Fibroblast of mammary gland (primary cell): Measurements from ENCODE around the gene GLIPR2.

Source experiments
- DNase-seq: peaks from one replicate; pipeline ENCODE4 v3.0.0-alpha.2; 2010; ENCODE audit warnings: low read depth
- H3K4me3 ChIP-seq: 2 replicates; pipeline ENCODE4 v1.5.1; 2011; ENCODE audit warnings: low read depth, mild to moderate bottlenecking, low read length, moderate library complexity; ENCODE audit not compliant: control insufficient read depth
- TF ChIP-seq, protein P1 (sequence below): conservative IDR thresholded peaks from 2 replicates; pipeline ENCODE4 v1.5.1; 2011; ENCODE audit warnings: low read depth, low read length, inconsistent platforms; ENCODE audit not compliant: control insufficient read depth, insufficient read depth

The GLIPR2 gene

DNA sequence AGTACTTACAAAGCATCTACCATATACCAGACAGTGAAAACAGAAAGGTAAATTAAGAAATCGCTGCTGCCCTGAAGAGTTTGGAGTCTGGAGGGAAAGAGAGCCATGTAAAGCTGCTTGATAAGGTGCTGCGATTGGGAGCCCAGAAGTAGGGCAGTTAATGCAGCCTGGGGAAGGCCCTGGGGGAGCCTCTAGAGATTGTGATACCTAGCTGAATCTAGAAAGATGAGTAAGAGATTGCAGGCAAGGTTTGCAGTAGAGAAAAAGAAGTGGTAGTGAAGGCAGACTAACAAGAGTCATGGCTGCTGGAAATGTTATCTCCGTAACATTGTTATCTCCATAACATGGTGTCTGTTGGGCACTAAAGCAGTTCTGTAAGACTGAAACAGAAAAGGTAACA, 24.0 kb upstream of the GLIPR2 start:
- no peak for DNase-seq
- H3K4me3 ChIP-seq: no peak overlapping the region
- TF ChIP-seq, protein P1, sequence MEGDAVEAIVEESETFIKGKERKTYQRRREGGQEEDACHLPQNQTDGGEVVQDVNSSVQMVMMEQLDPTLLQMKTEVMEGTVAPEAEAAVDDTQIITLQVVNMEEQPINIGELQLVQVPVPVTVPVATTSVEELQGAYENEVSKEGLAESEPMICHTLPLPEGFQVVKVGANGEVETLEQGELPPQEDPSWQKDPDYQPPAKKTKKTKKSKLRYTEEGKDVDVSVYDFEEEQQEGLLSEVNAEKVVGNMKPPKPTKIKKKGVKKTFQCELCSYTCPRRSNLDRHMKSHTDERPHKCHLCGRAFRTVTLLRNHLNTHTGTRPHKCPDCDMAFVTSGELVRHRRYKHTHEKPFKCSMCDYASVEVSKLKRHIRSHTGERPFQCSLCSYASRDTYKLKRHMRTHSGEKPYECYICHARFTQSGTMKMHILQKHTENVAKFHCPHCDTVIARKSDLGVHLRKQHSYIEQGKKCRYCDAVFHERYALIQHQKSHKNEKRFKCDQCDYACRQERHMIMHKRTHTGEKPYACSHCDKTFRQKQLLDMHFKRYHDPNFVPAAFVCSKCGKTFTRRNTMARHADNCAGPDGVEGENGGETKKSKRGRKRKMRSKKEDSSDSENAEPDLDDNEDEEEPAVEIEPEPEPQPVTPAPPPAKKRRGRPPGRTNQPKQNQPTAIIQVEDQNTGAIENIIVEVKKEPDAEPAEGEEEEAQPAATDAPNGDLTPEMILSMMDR: no peak

DNA sequence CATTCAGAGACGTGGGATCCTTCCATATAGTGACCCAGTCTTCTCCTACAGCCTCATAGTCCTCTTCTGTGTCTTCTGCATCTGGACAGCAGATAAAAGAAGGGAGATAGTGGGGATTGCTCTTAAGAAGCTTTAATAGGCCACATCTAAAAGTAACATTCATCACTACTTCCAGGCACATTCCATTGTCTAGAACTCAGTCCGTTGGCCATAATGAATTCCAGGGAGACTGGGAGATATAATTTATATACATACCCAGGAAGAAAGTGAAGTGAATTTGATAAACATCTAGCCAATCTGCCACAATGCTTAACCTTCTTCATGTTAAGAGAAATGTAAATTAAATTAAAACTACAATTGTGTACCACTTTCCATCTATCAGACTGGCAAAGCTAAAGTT, 22.5 kb upstream of the GLIPR2 start:
- TF ChIP-seq, protein P1: no peak
- H3K4me3 ChIP-seq: no peak overlapping the region
- no peak for DNase-seq

DNA sequence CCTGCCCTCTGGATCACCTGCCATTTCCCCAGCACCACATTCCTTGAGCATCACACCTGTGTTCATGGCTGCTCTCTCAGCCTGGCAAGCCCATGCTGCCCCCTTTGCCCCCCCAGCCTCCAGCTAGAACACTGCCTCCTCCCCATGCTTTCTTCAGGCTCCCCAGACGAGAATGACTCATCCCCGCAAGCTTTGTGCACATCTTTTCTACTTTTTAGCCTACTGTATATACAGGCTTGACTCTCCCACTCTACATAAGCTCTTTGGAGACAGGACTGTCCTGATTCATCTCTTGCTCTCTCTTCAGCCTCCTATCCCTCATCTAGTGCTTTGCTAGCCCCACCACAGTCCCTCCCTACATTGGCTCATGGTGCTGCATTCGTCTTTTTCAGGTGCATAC, 19.9 kb upstream of the GLIPR2 start:
- H3K4me3 ChIP-seq: no peak overlapping the region
- TF ChIP-seq, protein P1: no peak
- DNase-seq: no peak

DNA sequence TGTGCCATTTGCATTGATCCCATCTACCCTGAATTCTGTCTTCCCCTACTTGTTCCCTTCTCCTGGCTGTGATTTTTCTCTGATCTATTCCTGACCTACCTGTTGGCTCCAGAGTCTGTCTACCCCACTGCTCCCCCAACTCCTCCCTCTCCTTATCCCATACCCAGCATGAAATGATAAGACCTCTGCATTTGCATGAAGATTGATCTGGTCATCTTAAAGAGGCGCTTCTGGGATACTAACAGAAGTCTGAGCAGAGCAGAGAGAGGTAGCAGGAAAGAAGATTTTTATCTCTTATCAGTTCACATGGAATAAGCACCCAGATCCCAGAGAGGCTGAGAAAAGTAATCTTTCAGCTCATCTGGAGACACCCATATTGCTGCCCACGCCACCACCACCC, 18.3 kb upstream of the GLIPR2 start:
- TF ChIP-seq, protein P1: no peak
- no peak for DNase-seq
- H3K4me3 ChIP-seq: no peak overlapping the region

DNA sequence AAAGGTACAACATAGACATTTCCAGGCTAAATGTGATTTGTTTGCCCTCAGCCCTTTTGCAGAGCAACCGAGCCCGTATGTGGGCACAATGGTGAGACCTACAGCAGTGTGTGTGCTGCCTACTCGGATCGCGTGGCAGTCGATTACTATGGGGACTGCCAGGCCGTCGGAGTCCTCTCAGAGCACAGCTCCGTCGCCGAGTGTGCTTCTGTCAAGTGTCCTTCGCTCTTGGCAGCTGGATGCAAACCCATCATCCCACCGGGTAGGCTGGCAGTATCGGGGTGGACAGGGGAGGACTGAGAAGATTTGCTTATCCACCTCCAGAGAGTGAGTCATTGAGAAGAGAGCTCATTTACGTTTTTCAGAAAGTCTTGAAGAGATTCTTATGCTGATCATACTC, 17.8 kb upstream of the GLIPR2 start:
- no peak overlapping the region for H3K4me3 ChIP-seq
- TF ChIP-seq, protein P1: no peak
- DNase-seq: no peak

- TF ChIP-seq, protein P1: no peak
- DNase-seq: no peak
- H3K4me3 ChIP-seq: no peak overlapping the region
These were observed 17.1 kb upstream of the GLIPR2 start for GRCh38 chr9:36119476-36119875.

DNA sequence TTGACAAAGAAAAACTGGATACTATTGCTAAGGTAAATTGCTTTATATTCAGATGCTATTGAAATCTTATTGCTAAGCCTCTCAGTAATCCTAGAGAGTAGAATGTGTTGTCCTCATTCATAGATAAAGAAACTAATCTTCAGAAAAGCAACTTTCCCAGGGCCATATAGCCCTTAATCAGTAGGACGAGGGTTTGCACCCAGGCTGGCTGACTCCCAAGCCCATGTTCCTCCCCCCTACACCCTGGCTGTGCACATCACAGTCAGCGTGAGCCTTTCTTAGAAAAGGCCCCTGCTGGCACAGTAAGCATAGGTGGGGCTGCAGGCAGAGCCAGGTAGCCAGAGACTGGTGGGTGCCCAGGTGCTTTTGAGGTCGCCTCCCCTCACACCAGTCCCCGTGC, 15.8 kb upstream of the GLIPR2 start:
- DNase-seq: no peak
- TF ChIP-seq, protein P1: no peak

More for the DNA sequence above, 15.8 kb upstream of the GLIPR2 start:
- no peak overlapping the region for H3K4me3 ChIP-seq
